Trophoblast cell (in vitro differentiated cells and primary cell): Measurements from ENCODE around the gene CASP12.

Experiments used
- DNase-seq, 2 donors: peaks; one replicate each; pipeline ENCODE4 v3.0.0-alpha.2; 2016
- H2AFZ ChIP-seq: 2 replicates; pipeline ENCODE4 v1.6.1; 2013; ENCODE audit warnings: low read length, moderate library complexity, mild to moderate bottlenecking; ENCODE audit not compliant: insufficient read depth, poor library complexity
- H2AK5ac ChIP-seq: 2 replicates; pipeline ENCODE4 v1.6.1; 2013; ENCODE audit warnings: mild to moderate bottlenecking, low read length
- H2BK120ac ChIP-seq: 2 replicates; pipeline ENCODE4 v1.6.1; 2013; ENCODE audit warnings: low read length, mild to moderate bottlenecking, moderate library complexity; ENCODE audit not compliant: insufficient read depth, poor library complexity
- H2BK12ac ChIP-seq: 2 replicates; pipeline ENCODE4 v1.6.1; 2013; ENCODE audit warnings: mild to moderate bottlenecking, low read length, moderate library complexity
- H2BK5ac ChIP-seq: 2 replicates; pipeline ENCODE4 v1.6.1; 2013; ENCODE audit warnings: low read length, low read depth, moderate library complexity, mild to moderate bottlenecking; ENCODE audit not compliant: poor library complexity
- H3K14ac ChIP-seq: 2 replicates; pipeline ENCODE4 v1.6.1; 2013; ENCODE audit warnings: mild to moderate bottlenecking, low read length
- H3K18ac ChIP-seq: 2 replicates; pipeline ENCODE4 v1.6.1; 2013; ENCODE audit warnings: mild to moderate bottlenecking, low read length
- H3K23ac ChIP-seq: 2 replicates; pipeline ENCODE4 v1.6.1; 2013; ENCODE audit warnings: low read length
- H3K27ac ChIP-seq: 2 replicates; pipeline ENCODE4 v1.5.1; 2013; ENCODE audit warnings: low read depth, mild to moderate bottlenecking, inconsistent platforms, low read length, moderate library complexity
- H3K27me3 ChIP-seq: 2 replicates; pipeline ENCODE4 v1.6.1; 2013; ENCODE audit warnings: inconsistent platforms, mild to moderate bottlenecking, low read length, moderate library complexity; ENCODE audit not compliant: insufficient read depth
- H3K36me3 ChIP-seq, 2 experiments: 1 replicate in 1 of 2; 2 replicates in 1 of 2; pipeline ENCODE4 v1.6.1; 2013; ENCODE audit warnings: low read length in 2 of 2, mild to moderate bottlenecking in 2 of 2, moderate library complexity in 1 of 2; ENCODE audit not compliant: insufficient read depth in 2 of 2, control insufficient read depth in 1 of 2
- H3K4ac ChIP-seq: 2 replicates; pipeline ENCODE4 v1.6.1; 2013; ENCODE audit warnings: low read depth, mild to moderate bottlenecking, low read length, moderate library complexity
- H3K4me1 ChIP-seq, 2 experiments: 1 replicate in 1 of 2; 2 replicates in 1 of 2; pipeline ENCODE4 v1.6.1; 2013; ENCODE audit warnings: low read length in 2 of 2, mild to moderate bottlenecking in 2 of 2, moderate library complexity in 1 of 2; ENCODE audit not compliant: insufficient read depth in 2 of 2, control insufficient read depth in 1 of 2
- H3K4me2 ChIP-seq: 2 replicates; pipeline ENCODE4 v1.6.1; 2013; ENCODE audit warnings: inconsistent platforms, mild to moderate bottlenecking, low read length, moderate library complexity
- H3K4me3 ChIP-seq: 2 replicates; pipeline ENCODE4 v1.5.1; 2013; ENCODE audit warnings: mild to moderate bottlenecking, low read depth, low read length, inconsistent platforms
- H3K79me1 ChIP-seq: one replicate; pipeline ENCODE4 v1.6.1; 2013; ENCODE audit warnings: low read length
- H3K79me2 ChIP-seq: 2 replicates; pipeline ENCODE4 v1.6.1; 2013; ENCODE audit warnings: low read length, mild to moderate bottlenecking; ENCODE audit not compliant: control insufficient read depth, insufficient read depth, poor library complexity
- H3K9ac ChIP-seq: 2 replicates; pipeline ENCODE4 v1.6.1; 2013; ENCODE audit warnings: mild to moderate bottlenecking, low read length
- H3K9me3 ChIP-seq: 2 replicates; pipeline ENCODE4 v1.6.1; 2013; ENCODE audit warnings: low read depth, mild to moderate bottlenecking, control low read depth, inconsistent platforms, low read length; ENCODE audit not compliant: insufficient read depth
- H4K12ac ChIP-seq: 2 replicates; pipeline ENCODE4 v1.6.1; 2013; ENCODE audit warnings: low read depth, mild to moderate bottlenecking, low read length, moderate library complexity
- H4K8ac ChIP-seq: 2 replicates; pipeline ENCODE4 v1.6.1; 2013; ENCODE audit warnings: low read depth, mild to moderate bottlenecking, low read length, moderate library complexity
- H4K91ac ChIP-seq: one replicate; pipeline ENCODE4 v1.6.1; 2013; ENCODE audit warnings: low read depth, mild to moderate bottlenecking, low read length, moderate library complexity
- WGBS: extraction: QIAGEN DNeasy Blood & Tissue Kit; methylation state at CpG from one replicate; pipeline ENCODE4 v1.1.7; 2013; ENCODE audit warnings: missing lambda C conversion rate; ENCODE audit not compliant: insufficient read length, insufficient coverage; ENCODE audit errors: extremely low coverage; 5-methylcytosine and 5-hydroxymethylcytosine counted together

CASP12 gene

GRCh38 chr11:104879514-104880190, 18.6 kb downstream of the CASP12 start:
- H3K4me3 ChIP-seq: no peak overlapping the region
- no peak overlapping the region for H4K91ac ChIP-seq
- H3K4me1 ChIP-seq: no peaks in the 10 kb centered on the region
- no peak overlapping the region for H3K4me2 ChIP-seq
- H2AFZ ChIP-seq: no peak overlapping the region
- no peak overlapping the region for H3K27ac ChIP-seq
- no peak overlapping the region for H4K12ac ChIP-seq
- no peak overlapping the region for H3K18ac ChIP-seq
- no peaks in the 10 kb centered on the region for H3K79me2 ChIP-seq
- H3K36me3 ChIP-seq: no peaks in the 10 kb centered on the region
- H3K14ac ChIP-seq: no peak overlapping the region
- H3K9ac ChIP-seq: no peak overlapping the region
- no peaks in the 10 kb centered on the region for H3K27me3 ChIP-seq
- H3K79me1 ChIP-seq: no peaks in the 10 kb centered on the region
- no peak overlapping the region for H2BK5ac ChIP-seq
- no peak for DNase-seq
- no peak overlapping the region for H3K4ac ChIP-seq
- H2AK5ac ChIP-seq: no peak overlapping the region
- no CpG with 5 or more reads among the region's 5 CpGs for WGBS
- no peak overlapping the region for H2BK12ac ChIP-seq
- H3K9me3 ChIP-seq: no peaks in the 10 kb centered on the region
- no peak overlapping the region for H4K8ac ChIP-seq
- H2BK120ac ChIP-seq: no peak overlapping the region
- no peak overlapping the region for H3K23ac ChIP-seq

- H2AFZ ChIP-seq: no peak overlapping the region
- no peak overlapping the region for H4K8ac ChIP-seq
- no peaks in the 10 kb centered on the region for H3K79me2 ChIP-seq
- no peak for DNase-seq
- no peak overlapping the region for H2BK5ac ChIP-seq
- no peaks in the 10 kb centered on the region for H3K9me3 ChIP-seq
- H3K23ac ChIP-seq: no peak overlapping the region
- no peak overlapping the region for H2AK5ac ChIP-seq
- no CpG with 5 or more reads among the region's 5 CpGs for WGBS
- no peaks in the 10 kb centered on the region for H3K27me3 ChIP-seq
- H3K14ac ChIP-seq: no peak overlapping the region
- H2BK12ac ChIP-seq: no peak overlapping the region
- no peak overlapping the region for H3K27ac ChIP-seq
- no peak overlapping the region for H2BK120ac ChIP-seq
- no peak overlapping the region for H4K12ac ChIP-seq
- no peaks in the 10 kb centered on the region for H3K36me3 ChIP-seq
- no peak overlapping the region for H3K4ac ChIP-seq
- H3K18ac ChIP-seq: no peak overlapping the region
- no peak overlapping the region for H3K4me3 ChIP-seq
- no peak overlapping the region for H4K91ac ChIP-seq
- H3K4me2 ChIP-seq: no peak overlapping the region
- H3K79me1 ChIP-seq: no peaks in the 10 kb centered on the region
- H3K4me1 ChIP-seq: no peaks in the 10 kb centered on the region
- no peak overlapping the region for H3K9ac ChIP-seq
Observed at GRCh38 chr11:104876861-104877431, 21.3 kb downstream of the CASP12 start.

- Histone ChIP-seq H3K18ac (no peak overlapping the region), H3K9ac (no peak overlapping the region), H3K27me3 (no peaks in the 10 kb centered on the region), H2BK5ac (no peak overlapping the region), H3K4me2 (no peak overlapping the region), H3K4ac (no peak overlapping the region), H4K12ac (no peak overlapping the region), H4K8ac (no peak overlapping the region), H3K79me1 (no peaks in the 10 kb centered on the region), H2BK120ac (no peak overlapping the region), H3K36me3 (no peaks in the 10 kb centered on the region), H2AFZ (no peak overlapping the region), H2BK12ac (no peak overlapping the region), H3K4me1 (no peaks in the 10 kb centered on the region), H3K79me2 (no peaks in the 10 kb centered on the region), H4K91ac (no peak overlapping the region), H3K23ac (no peak overlapping the region), H3K9me3 (no peaks in the 10 kb centered on the region), H3K27ac (no peak overlapping the region), H2AK5ac (no peak overlapping the region), H3K14ac (no peak overlapping the region), H3K4me3 (no peak overlapping the region)
- no peak for DNase-seq
Observed at GRCh38 chr11:104876324-104876723, 21.9 kb downstream of the CASP12 start.

GRCh38 chr11:104873252-104873651, 25.0 kb downstream of the CASP12 start:
- Histone ChIP-seq H3K27me3 (no peaks in the 10 kb centered on the region), H3K36me3 (no peaks in the 10 kb centered on the region), H2BK5ac (no peak overlapping the region), H3K9ac (no peak overlapping the region), H4K91ac (no peak overlapping the region), H3K4me2 (no peak overlapping the region), H3K27ac (no peak overlapping the region), H4K12ac (no peak overlapping the region), H3K9me3 (no peaks in the 10 kb centered on the region), H3K4me1 (no peaks in the 10 kb centered on the region), H3K79me2 (no peaks in the 10 kb centered on the region), H3K4ac (no peak overlapping the region), H2BK12ac (no peak overlapping the region), H3K79me1 (no peaks in the 10 kb centered on the region), H4K8ac (no peak overlapping the region), H3K23ac (no peak overlapping the region), H3K14ac (no peak overlapping the region), H2AFZ (no peak overlapping the region), H2BK120ac (no peak overlapping the region), H3K4me3 (no peak overlapping the region), H2AK5ac (no peak overlapping the region), H3K18ac (no peak overlapping the region)
- peak in 1 of 2 donors; percentile 23 for DNase-seq
- WGBS: no CpG with 5 or more reads among the region's 8 CpGs
